AG04450 (cell line): ENCODE measurements around the gene COPS3. TPM values are rescaled to one million over a fixed set of nuclear protein-coding genes. Genes with fewer than 3 reads are reported as not detected.

ENCODE experiments used
- CTCF ChIA-PET: fragments of 300-600, 350-600 bp; formaldehyde crosslinking; extraction: SDS; loops from one replicate; lab custom pipeline; 2022; ENCODE audit warnings: antibody characterized with exemption, inconsistent platforms; lab: Charles Lee
- POLR2A ChIA-PET: fragments of 350-600 bp; formaldehyde crosslinking; extraction: SDS; loops from one replicate; lab custom pipeline; 2021; ENCODE audit warnings: antibody characterized with exemption, inconsistent platforms; lab: Yijun Ruan, JAX
- DNase-seq: peaks from one replicate; pipeline ENCODE4 v3.0.0-alpha.2; 2011; ENCODE audit warnings: low read depth, low spot score
- H3K27ac ChIP-seq: one replicate; pipeline ENCODE4 v1.5.1; 2012; ENCODE audit warnings: low read depth, low read length, control low read depth
- H3K27me3 ChIP-seq: one replicate; pipeline ENCODE4 v1.6.0; 2012; ENCODE audit warnings: low read length; ENCODE audit not compliant: control insufficient read depth, insufficient read depth
- H3K4me3 ChIP-seq: 2 replicates; pipeline ENCODE4 v1.5.1; 2011; ENCODE audit warnings: mild to moderate bottlenecking, low read depth, low read length, control low read depth
- H3K9me3 ChIP-seq: 2 replicates; pipeline ENCODE4 v1.5.1; 2012; ENCODE audit warnings: low read length; ENCODE audit not compliant: control insufficient read depth, insufficient read depth
- polyA plus RNA-seq: library from polyadenylated mRNA; depleted of rRNA; stranded (reverse); fragments of >200 nt; gene quantifications from 2 replicates; pipeline ENCODE4 v1.2.3, GENCODE V29; 2011
- TF ChIP-seq, protein P1 (sequence below): IDR thresholded peaks from 2 replicates; pipeline ENCODE4 v1.5.1; 2011; ENCODE audit warnings: low read depth, low read length, control low read depth, inconsistent platforms

COPS3 gene
- polyA plus RNA-seq, 1 experiment, result 91.2 TPM

GRCh38 chr17:17201907-17202306, 79.1 kb downstream of the COPS3 start:
- no peak for DNase-seq
- CTCF ChIA-PET, result interaction anchor here (1.1 kb wide), 1 partner anchor 94 kb away, joined by 3 read pairs; no protein-coding TSS in a partner anchor
- POLR2A ChIA-PET, result interaction anchor here (1.2 to 1.5 kb wide), 2 partner anchors 10 to 11 kb away, joined by 3 to 6 read pairs; no protein-coding TSS in a partner anchor
- no peaks in the 10 kb centered on the region for H3K27me3 ChIP-seq
- no peak overlapping the region for H3K27ac ChIP-seq
- H3K4me3 ChIP-seq, result no peak overlapping the region
- H3K9me3 ChIP-seq, result no peaks in the 10 kb centered on the region; the same call in 1 of the 2 replicates
- TF ChIP-seq, protein P1, sequence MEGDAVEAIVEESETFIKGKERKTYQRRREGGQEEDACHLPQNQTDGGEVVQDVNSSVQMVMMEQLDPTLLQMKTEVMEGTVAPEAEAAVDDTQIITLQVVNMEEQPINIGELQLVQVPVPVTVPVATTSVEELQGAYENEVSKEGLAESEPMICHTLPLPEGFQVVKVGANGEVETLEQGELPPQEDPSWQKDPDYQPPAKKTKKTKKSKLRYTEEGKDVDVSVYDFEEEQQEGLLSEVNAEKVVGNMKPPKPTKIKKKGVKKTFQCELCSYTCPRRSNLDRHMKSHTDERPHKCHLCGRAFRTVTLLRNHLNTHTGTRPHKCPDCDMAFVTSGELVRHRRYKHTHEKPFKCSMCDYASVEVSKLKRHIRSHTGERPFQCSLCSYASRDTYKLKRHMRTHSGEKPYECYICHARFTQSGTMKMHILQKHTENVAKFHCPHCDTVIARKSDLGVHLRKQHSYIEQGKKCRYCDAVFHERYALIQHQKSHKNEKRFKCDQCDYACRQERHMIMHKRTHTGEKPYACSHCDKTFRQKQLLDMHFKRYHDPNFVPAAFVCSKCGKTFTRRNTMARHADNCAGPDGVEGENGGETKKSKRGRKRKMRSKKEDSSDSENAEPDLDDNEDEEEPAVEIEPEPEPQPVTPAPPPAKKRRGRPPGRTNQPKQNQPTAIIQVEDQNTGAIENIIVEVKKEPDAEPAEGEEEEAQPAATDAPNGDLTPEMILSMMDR, result no peak

DNA sequence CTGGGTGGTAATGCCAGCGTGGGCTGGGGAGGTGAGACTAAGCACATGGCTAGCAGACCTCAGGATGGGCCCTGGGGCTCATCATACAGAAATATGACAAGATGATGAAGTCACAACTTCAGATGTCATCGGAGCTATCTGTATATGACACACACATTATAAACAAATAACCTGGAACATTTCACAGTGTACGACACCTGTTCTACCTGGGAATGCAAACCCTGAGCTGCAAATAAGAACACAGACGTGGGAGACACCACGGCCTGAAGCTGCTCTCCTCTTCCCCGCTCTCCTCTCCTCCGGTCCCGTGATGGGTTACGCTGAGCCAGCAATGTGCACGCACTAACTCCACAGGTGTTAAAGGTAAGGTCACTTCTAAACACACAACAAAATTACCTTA, 79.8 kb downstream of the COPS3 start:
- CTCF ChIA-PET, result interaction anchor here (1.1 to 1.5 kb wide), 2 partner anchors 93 to 204 kb away, joined by 3 to 5 read pairs; no protein-coding TSS in a partner anchor
- H3K9me3 ChIP-seq, result no peaks in the 10 kb centered on the region; the same call in 1 of the 2 replicates
- peak overlapping the region; percentile 31 for H3K27ac ChIP-seq
- TF ChIP-seq, protein P1, result no peak
- no peaks in the 10 kb centered on the region for H3K27me3 ChIP-seq
- no peak for DNase-seq
- POLR2A ChIA-PET, result interaction anchor here (1.2 to 1.5 kb wide), 2 partner anchors 9 to 11 kb away, joined by 3 to 6 read pairs; no protein-coding TSS in a partner anchor
- H3K4me3 ChIP-seq, result no peak overlapping the region

- Histone ChIP-seq H3K27ac (peak overlapping the region; percentile 31), H3K9me3 (no peaks in the 10 kb centered on the region; the same call in 1 of the 2 replicates), H3K27me3 (no peaks in the 10 kb centered on the region), H3K4me3 (no peak overlapping the region)
- TF ChIP-seq, protein P1, result no peak
- POLR2A ChIA-PET, result interaction anchor here (1.2 to 1.5 kb wide), 2 partner anchors 9 to 10 kb away, joined by 3 to 6 read pairs; no protein-coding TSS in a partner anchor
- CTCF ChIA-PET, result interaction anchor here (1.1 to 1.5 kb wide), 2 partner anchors 92 to 203 kb away, joined by 3 to 5 read pairs; no protein-coding TSS in a partner anchor
- no peak for DNase-seq
Measured at GRCh38 chr17:17200831-17201230, 80.2 kb downstream of the COPS3 start.

GRCh38 chr17:17200311-17200710, 80.7 kb downstream of the COPS3 start:
- Histone ChIP-seq H3K9me3 (no peaks in the 10 kb centered on the region; the same call in 1 of the 2 replicates), H3K27me3 (no peaks in the 10 kb centered on the region), H3K27ac (no peak overlapping the region), H3K4me3 (no peak overlapping the region)
- POLR2A ChIA-PET, result interaction anchor here (0.6 kb wide), 1 partner anchor 8 kb away, joined by 4 read pairs; no protein-coding TSS in a partner anchor
- TF ChIP-seq, protein P1, result no peak
- DNase-seq, result no peak
- CTCF ChIA-PET, result interaction anchor here (1.5 kb wide), 1 partner anchor 203 kb away, joined by 5 read pairs; no protein-coding TSS in a partner anchor

DNA sequence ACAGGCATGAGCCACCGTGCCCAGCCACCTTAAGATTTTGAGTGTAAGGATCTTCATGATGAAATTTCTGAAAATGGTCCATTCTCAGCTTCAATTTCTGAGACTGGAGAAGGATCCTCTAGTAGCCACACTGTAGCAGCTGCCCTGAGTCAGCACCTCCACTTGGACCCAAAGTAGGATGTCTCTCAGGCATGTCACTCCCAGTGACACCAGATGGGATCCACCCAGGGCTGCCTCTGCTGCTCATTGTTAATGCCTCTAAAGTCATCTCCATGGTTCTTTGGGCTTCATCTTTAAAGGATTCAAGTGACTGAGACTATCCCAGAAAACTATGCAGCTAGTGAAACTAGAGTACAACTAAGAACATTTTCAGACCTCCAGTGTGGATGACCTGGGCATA, 82.8 kb downstream of the COPS3 start:
- no peak for DNase-seq
- CTCF ChIA-PET, result no interaction called here
- TF ChIP-seq, protein P1, result no peak
- POLR2A ChIA-PET, result interaction anchor here (0.7 kb wide), 1 partner anchor 11 kb away, joined by 3 read pairs; no protein-coding TSS in a partner anchor
- Histone ChIP-seq H3K4me3 (no peak overlapping the region), H3K9me3 (no peaks in the 10 kb centered on the region; the same call in 1 of the 2 replicates), H3K27ac (no peak overlapping the region), H3K27me3 (no peaks in the 10 kb centered on the region)
